Ovary (tissue), 9 donors: Measurements from ENCODE around the gene RNF187. TPM values are rescaled to one million over a fixed set of nuclear protein-coding genes. Genes with fewer than 3 reads are reported as not detected.
A peak's percentile ranks its signal among the peaks of the same experiment; 100 is the strongest.

Experiments
- DNase-seq, 5 donors: peaks; one replicate each; pipeline ENCODE4 v3.0.0-alpha.2; 2019 to 2020
- H3K27ac ChIP-seq, 2 donors: fragments of 200-600 bp; one replicate each; pipeline versions ENCODE4 v1.5.1 to v1.8.0; 2019 to 2022
- H3K27me3 ChIP-seq: fragments of 200-600 bp; one replicate; pipeline ENCODE4 v1.8.0; 2022
- H3K36me3 ChIP-seq: fragments of 200-600 bp; sonication (generic); one replicate; pipeline ENCODE4 v1.5.1; 2019
- H3K4me1 ChIP-seq: one replicate; pipeline ENCODE4 v1.8.1; 2013; ENCODE audit warnings: mild to moderate bottlenecking, moderate library complexity; ENCODE audit not compliant: insufficient read depth
- H3K4me3 ChIP-seq: fragments of 200-600 bp; sonication (generic); one replicate; pipeline ENCODE4 v1.5.1; 2017
- H3K9me3 ChIP-seq, 2 donors: fragments of 200-600 bp in 1 of 2; sonication (generic) in 1 of 2; one replicate each; pipeline versions ENCODE4 v1.5.1 to v1.8.1; 2013 to 2019; ENCODE audit warnings: mild to moderate bottlenecking in 1 of 2, moderate library complexity in 1 of 2
- EP300 ChIP-seq: sonication (generic); formaldehyde crosslinking; IDR thresholded peaks from one replicate; pipeline ENCODE4 v1.6.1; 2017; ENCODE audit warnings: antibody characterized with exemption
- POLR2A ChIP-seq: fragments of 450-650 bp; IDR thresholded peaks from one replicate; pipeline ENCODE4 v1.6.1; 2017; ENCODE audit warnings: antibody characterized with exemption, mild to moderate bottlenecking, moderate library complexity
- WGBS, 3 donors: extraction: QIAGEN DNeasy Blood & Tissue Kit in 1 of 3; methylation state at CpG; one replicate each; pipeline versions ENCODE4 v1.1.5 to v1.1.7; 2013 to 2017; 5-methylcytosine and 5-hydroxymethylcytosine counted together
- intact Hi-C, 4 donors: fragments of 100-400 bp; cut with DNase I; formaldehyde crosslinking; loops; one replicate each; pipeline versions ENCODE4 v1.11.0 to v1.15.1; 2022 to 2023
- polyA plus RNA-seq, 2 donors: library from polyadenylated mRNA; stranded (reverse); fragments of 200-250 nt in 1 of 2; fragments of 350-450 nt in 1 of 2; fragmentation: Illumina TruSeq in 1 of 2; extraction: RNeasy Lipid Tissue Mini Kit (QIAGEN cat#74804) in 1 of 2; gene quantifications; one replicate each; pipeline ENCODE4 v1.2.3, GENCODE V29; 2013 to 2014
- total RNA-seq, 7 donors: library from RNA; depleted of rRNA in 2 of 7; stranded (reverse); fragments of >200 nt in 2 of 7; fragmentation: NEBNext Ultra II Directional in 3 of 7; extraction: Animal tissue kit (Norgen Biotek cat#: 25700) in 3 of 7; gene quantifications; one replicate each; pipeline versions ENCODE4 v1.1.0 to v1.2.4, GENCODE V29; 2016 to 2023
- TF ChIP-seq, protein P1 (sequence below), 3 donors: fragments of 450-650 bp in 2 of 3; fragments of 200-600 bp in 1 of 3; IDR thresholded peaks; one replicate each; pipeline versions ENCODE4 v1.5.1 to v1.8.0; 2016 to 2022; ENCODE audit warnings: antibody characterized with exemption in 3 of 3, mild to moderate bottlenecking in 1 of 3
- donor health status: DM: no; HTN: no; CAD: no; lungs with moderate emphysema.
- donor health status: DM: no; HTN: no; CAD: no.
- donor health status: Bipolar disorder and iron deficiency.
- donor health status: DM: yes; HTN: yes; CAD: no.
- donor health status: DM: no; HTN: no; CAD: no.
- donor health status: DM: yes; HTN: yes; CAD: no.

RNF187 gene
- total and polyA plus RNA-seq, 9 donors, result 32.2 to 165 (median 109) TPM

- no peak for DNase-seq
- 94 to 96% (median 95%) methylated on average over 3 of the region's 3 CpGs for WGBS, 3 donors
- Histone ChIP-seq H3K27me3 (no peaks in the 10 kb centered on the region), H3K27ac (no peak overlapping the region), H3K4me1 (peaks cover 3% of the 10 kb centered on the region), H3K9me3 (no peaks in the 10 kb centered on the region), H3K4me3 (no peak overlapping the region), H3K36me3 (no peaks in the 10 kb centered on the region)
- no peak for TF ChIP-seq POLR2A
- intact Hi-C loops, result loop anchor here in 2 of 4 donors (10.0 kb wide), 2 partner anchors 79 to 239 kb away; no protein-coding TSS in a partner anchor
These were observed 33.6 kb upstream of the RNF187 start for GRCh38 chr1:228453614-228454013.

GRCh38 chr1:228454238-228454637, 32.9 kb upstream of the RNF187 start:
- Histone ChIP-seq H3K36me3 (no peaks in the 10 kb centered on the region), H3K9me3 (no peaks in the 10 kb centered on the region), H3K27ac (no peak overlapping the region), H3K4me3 (no peak overlapping the region), H3K4me1 (peaks cover 3% of the 10 kb centered on the region), H3K27me3 (no peaks in the 10 kb centered on the region)
- TF ChIP-seq POLR2A (no peak), EP300 (no peak)
- TF ChIP-seq, protein P1, sequence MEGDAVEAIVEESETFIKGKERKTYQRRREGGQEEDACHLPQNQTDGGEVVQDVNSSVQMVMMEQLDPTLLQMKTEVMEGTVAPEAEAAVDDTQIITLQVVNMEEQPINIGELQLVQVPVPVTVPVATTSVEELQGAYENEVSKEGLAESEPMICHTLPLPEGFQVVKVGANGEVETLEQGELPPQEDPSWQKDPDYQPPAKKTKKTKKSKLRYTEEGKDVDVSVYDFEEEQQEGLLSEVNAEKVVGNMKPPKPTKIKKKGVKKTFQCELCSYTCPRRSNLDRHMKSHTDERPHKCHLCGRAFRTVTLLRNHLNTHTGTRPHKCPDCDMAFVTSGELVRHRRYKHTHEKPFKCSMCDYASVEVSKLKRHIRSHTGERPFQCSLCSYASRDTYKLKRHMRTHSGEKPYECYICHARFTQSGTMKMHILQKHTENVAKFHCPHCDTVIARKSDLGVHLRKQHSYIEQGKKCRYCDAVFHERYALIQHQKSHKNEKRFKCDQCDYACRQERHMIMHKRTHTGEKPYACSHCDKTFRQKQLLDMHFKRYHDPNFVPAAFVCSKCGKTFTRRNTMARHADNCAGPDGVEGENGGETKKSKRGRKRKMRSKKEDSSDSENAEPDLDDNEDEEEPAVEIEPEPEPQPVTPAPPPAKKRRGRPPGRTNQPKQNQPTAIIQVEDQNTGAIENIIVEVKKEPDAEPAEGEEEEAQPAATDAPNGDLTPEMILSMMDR (IDR thresholded peaks at IDR 0.05), result no peak
- intact Hi-C loops, result loop anchor here in 2 of 4 donors (10.0 kb wide), 2 partner anchors 79 to 239 kb away; no protein-coding TSS in a partner anchor
- 75 to 100% (median 76%) methylated on average over 1 of the region's 1 CpG for WGBS, 3 donors
- DNase-seq, result no peak

GRCh38 chr1:228455715-228456114, 31.5 kb upstream of the RNF187 start:
- H3K27ac ChIP-seq, result no peak overlapping the region
- no peak for DNase-seq
- intact Hi-C loops, result loop anchor here in 2 of 4 donors (10.0 kb wide), 2 partner anchors 81 to 241 kb away; no protein-coding TSS in a partner anchor
- peaks cover 3% of the 10 kb centered on the region for H3K4me1 ChIP-seq
- WGBS, 3 donors, result 18 to 36% (median 32%) methylated on average over 1 of the region's 1 CpG
- no peaks in the 10 kb centered on the region for H3K9me3 ChIP-seq
- H3K36me3 ChIP-seq, result no peaks in the 10 kb centered on the region
- H3K27me3 ChIP-seq, result no peaks in the 10 kb centered on the region
- no peak overlapping the region for H3K4me3 ChIP-seq
- no peak for TF ChIP-seq EP300
- TF ChIP-seq POLR2A, result no peak
- TF ChIP-seq, protein P1 (IDR thresholded peaks at IDR 0.05), result no peak

- peak overlapping the region; percentile 42 for H3K4me3 ChIP-seq
- H3K27me3 ChIP-seq, result no peaks in the 10 kb centered on the region
These were observed 30.7 kb upstream of the RNF187 start for GRCh38 chr1:228456252-228457016.

More at GRCh38 chr1:228456252-228457016, 30.7 kb upstream of the RNF187 start:
- 70 to 76% (median 74%) methylated on average over 6 of the region's 6 CpGs for WGBS, 3 donors
- no peak for DNase-seq
- TF ChIP-seq POLR2A, result no peak
- TF ChIP-seq, protein P1 (IDR thresholded peaks at IDR 0.05), result no peak
- TF ChIP-seq EP300, result no peak
- H3K27ac ChIP-seq, result peak overlapping the region in 1 of 2 donors; percentile 72
- H3K9me3 ChIP-seq, result no peaks in the 10 kb centered on the region
- intact Hi-C loops, result loop anchor here in 2 of 4 donors (10.0 kb wide), 2 partner anchors 82 to 242 kb away; no protein-coding TSS in a partner anchor
- peaks cover 3% of the 10 kb centered on the region for H3K4me1 ChIP-seq
- no peaks in the 10 kb centered on the region for H3K36me3 ChIP-seq
